GM19397 (cell line): ENCODE results near the gene UGT1A9.

Experiments used
- ATAC-seq: cut with Tn5 transposase; IDR thresholded peaks from one replicate; pipeline ENCODE4 v1.9.1; 2021; ENCODE audit warnings: mild to moderate bottlenecking, moderate library complexity; ENCODE audit not compliant: unreplicated experiment

Gene UGT1A9

GRCh38 chr2:233794128-233794658 is 122.5 kb downstream of the UGT1A9 start:
- no peak for ATAC-seq

- ATAC-seq = no peak
These were observed 124.1 kb downstream of the UGT1A9 start for GRCh38 chr2:233795735-233796171.

GRCh38 chr2:233796254-233796653 is 124.6 kb downstream of the UGT1A9 start:
- ATAC-seq = no peak

- ATAC-seq = no peak
These were observed 126.8 kb downstream of the UGT1A9 start for GRCh38 chr2:233798335-233799086.

GRCh38 chr2:233799087-233799665 is 127.5 kb downstream of the UGT1A9 start:
- ATAC-seq = no peak

- no peak for ATAC-seq
These were observed 128.0 kb downstream of the UGT1A9 start for GRCh38 chr2:233799716-233800115.

GRCh38 chr2:233800208-233800607 is 128.5 kb downstream of the UGT1A9 start:
- ATAC-seq = no peak

GRCh38 chr2:233801357-233802131 is 129.8 kb downstream of the UGT1A9 start:
- ATAC-seq = no peak

GRCh38 chr2:233802132-233802815 is 130.6 kb downstream of the UGT1A9 start:
- no peak for ATAC-seq

- ATAC-seq = no peak
These were observed 131.7 kb downstream of the UGT1A9 start for GRCh38 chr2:233803292-233803911.

- ATAC-seq = no peak
These were observed 132.3 kb downstream of the UGT1A9 start for GRCh38 chr2:233803994-233804393.

- no peak for ATAC-seq
These were observed 135.6 kb downstream of the UGT1A9 start for GRCh38 chr2:233807215-233807865.

- ATAC-seq = no peak
These were observed 136.6 kb downstream of the UGT1A9 start for GRCh38 chr2:233807966-233808935.

- no peak for ATAC-seq
These were observed 138.7 kb downstream of the UGT1A9 start for GRCh38 chr2:233810385-233810784.

GRCh38 chr2:233811087-233811486 is 139.4 kb downstream of the UGT1A9 start:
- ATAC-seq = no peak

GRCh38 chr2:233811732-233812131 is 140.0 kb downstream of the UGT1A9 start:
- no peak for ATAC-seq

- ATAC-seq = no peak
These were observed 141.7 kb downstream of the UGT1A9 start for GRCh38 chr2:233813236-233814055.
